Type B pancreatic cell (in vitro differentiated cells): ENCODE measurements around the gene SOX1. TPM values are rescaled to one million over a fixed set of nuclear protein-coding genes. Genes with fewer than 3 reads are reported as not detected.

Experiments
- DNase-seq: peaks from one replicate; pipeline ENCODE4 v3.0.0; 2021; ENCODE audit warnings: mixed read lengths; ENCODE audit not compliant: unreplicated experiment; ENCODE audit errors: extremely low spot score
- H3K27ac Mint-ChIP-seq: 2 replicates; pipeline ENCODE4 v1.8.0; 2021; ENCODE audit warnings: mild to moderate bottlenecking, mixed read lengths
- H3K27me3 Mint-ChIP-seq: 2 replicates; pipeline ENCODE4 v1.8.0; 2021; ENCODE audit warnings: mixed read lengths
- H3K36me3 Mint-ChIP-seq: 2 replicates; pipeline ENCODE4 v1.8.0; 2021; ENCODE audit warnings: mixed read lengths
- H3K4me1 Mint-ChIP-seq: one replicate; pipeline ENCODE4 v1.8.0; 2021; ENCODE audit warnings: mixed read lengths; ENCODE audit not compliant: unreplicated experiment
- H3K4me3 Mint-ChIP-seq: 2 replicates; pipeline ENCODE4 v1.8.0; 2021; ENCODE audit warnings: mild to moderate bottlenecking, mixed read lengths
- H3K9me3 Mint-ChIP-seq: 2 replicates; pipeline ENCODE4 v1.8.0; 2021; ENCODE audit warnings: mixed read lengths
- long read RNA-seq: library from polyadenylated mRNA; unstranded; transcript quantifications from one replicate; pipeline ENCODE4 v2.0.0, GENCODE V29; 2020
- total RNA-seq: library from RNA; stranded (reverse); gene quantifications from 2 replicates; pipeline ENCODE4 v1.2.1, GENCODE V29; 2021; ENCODE audit warnings: low replicate concordance
- TF ChIP-seq, protein P1 (sequence below): fragments of 200-600 bp; sonication (generic); conservative IDR thresholded peaks from 2 replicates; pipeline ENCODE4 v1.5.0; 2021; ENCODE audit warnings: antibody characterized with exemption, mild to moderate bottlenecking

Gene SOX1
- total RNA-seq, result 0.17 and 1.3 TPM in 2 replicates
- long read RNA-seq, result 0 reads

DNA sequence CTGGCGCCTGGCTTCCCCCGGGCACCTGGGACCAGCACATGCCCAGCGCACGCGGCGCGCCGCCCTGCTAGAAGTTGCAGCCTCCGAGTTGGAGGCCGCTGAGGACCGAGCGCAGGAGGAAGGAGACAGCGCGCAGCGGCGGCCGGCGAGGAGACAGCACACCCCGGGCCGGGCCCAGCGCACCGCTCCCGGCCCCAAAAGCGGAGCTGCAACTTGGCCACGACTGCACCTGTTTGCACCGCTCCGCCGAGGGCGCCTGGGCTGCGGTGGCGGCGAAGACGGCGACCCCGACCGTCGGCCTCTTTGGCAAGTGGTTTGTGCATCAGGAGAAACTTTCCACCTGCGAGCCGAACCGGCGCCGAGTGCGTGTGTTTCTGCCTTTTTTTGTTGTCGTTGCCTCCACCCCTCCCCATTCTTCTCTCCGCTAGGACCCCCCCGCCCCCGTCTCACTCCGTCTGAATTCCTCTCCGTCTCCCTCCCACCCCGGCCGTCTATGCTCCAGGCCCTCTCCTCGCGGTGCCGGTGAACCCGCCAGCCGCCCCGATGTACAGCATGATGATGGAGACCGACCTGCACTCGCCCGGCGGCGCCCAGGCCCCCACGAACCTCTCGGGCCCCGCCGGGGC, at the start of gene SOX1:
SOX1 (plus strand) TSS at position 34 of the 626 bp plus-strand sequence; CDS start at position 544, 510 bp downstream.
- H3K27ac Mint-ChIP-seq, result no peak within 1 kb of the TSS
- H3K27me3 Mint-ChIP-seq, result peaks cover 83% of the 10 kb centered on the region
- TF ChIP-seq, protein P1, sequence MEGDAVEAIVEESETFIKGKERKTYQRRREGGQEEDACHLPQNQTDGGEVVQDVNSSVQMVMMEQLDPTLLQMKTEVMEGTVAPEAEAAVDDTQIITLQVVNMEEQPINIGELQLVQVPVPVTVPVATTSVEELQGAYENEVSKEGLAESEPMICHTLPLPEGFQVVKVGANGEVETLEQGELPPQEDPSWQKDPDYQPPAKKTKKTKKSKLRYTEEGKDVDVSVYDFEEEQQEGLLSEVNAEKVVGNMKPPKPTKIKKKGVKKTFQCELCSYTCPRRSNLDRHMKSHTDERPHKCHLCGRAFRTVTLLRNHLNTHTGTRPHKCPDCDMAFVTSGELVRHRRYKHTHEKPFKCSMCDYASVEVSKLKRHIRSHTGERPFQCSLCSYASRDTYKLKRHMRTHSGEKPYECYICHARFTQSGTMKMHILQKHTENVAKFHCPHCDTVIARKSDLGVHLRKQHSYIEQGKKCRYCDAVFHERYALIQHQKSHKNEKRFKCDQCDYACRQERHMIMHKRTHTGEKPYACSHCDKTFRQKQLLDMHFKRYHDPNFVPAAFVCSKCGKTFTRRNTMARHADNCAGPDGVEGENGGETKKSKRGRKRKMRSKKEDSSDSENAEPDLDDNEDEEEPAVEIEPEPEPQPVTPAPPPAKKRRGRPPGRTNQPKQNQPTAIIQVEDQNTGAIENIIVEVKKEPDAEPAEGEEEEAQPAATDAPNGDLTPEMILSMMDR, result no peak
- H3K36me3 Mint-ChIP-seq, result no peaks in the 10 kb centered on the region
- no peak for DNase-seq
- peaks cover 5% of the 10 kb centered on the region for H3K4me1 Mint-ChIP-seq
- peak within 1 kb of the TSS; percentile 78 for H3K4me3 Mint-ChIP-seq
- H3K9me3 Mint-ChIP-seq, result no peaks in the 10 kb centered on the region

DNA sequence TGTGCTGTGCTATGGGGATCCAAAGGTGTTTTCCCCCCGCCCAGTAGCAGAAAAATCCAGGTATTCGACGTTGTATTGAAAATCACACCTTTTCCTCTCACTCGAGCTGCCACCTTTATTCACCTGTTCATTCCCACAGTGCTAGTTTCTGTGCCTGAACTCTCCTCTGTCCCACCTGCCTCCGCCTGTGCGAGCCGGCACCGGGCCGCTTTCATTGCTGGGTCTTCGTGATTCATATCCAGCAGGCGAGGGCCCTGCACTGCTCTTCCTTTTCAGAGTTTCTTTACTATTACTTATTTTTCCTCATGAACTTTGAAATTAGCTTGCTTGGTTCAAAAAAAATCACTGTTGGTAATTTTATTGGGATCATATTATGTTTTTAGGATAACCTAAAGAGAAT, 42.4 kb upstream of the SOX1 start:
- Mint-ChIP-seq H3K36me3 (no peaks in the 10 kb centered on the region), H3K4me3 (no peak overlapping the region), H3K27ac (no peak overlapping the region), H3K9me3 (no peaks in the 10 kb centered on the region), H3K4me1 (no peaks in the 10 kb centered on the region), H3K27me3 (peaks cover 48% of the 10 kb centered on the region)
- TF ChIP-seq, protein P1, result no peak
- DNase-seq, result no peak

DNA sequence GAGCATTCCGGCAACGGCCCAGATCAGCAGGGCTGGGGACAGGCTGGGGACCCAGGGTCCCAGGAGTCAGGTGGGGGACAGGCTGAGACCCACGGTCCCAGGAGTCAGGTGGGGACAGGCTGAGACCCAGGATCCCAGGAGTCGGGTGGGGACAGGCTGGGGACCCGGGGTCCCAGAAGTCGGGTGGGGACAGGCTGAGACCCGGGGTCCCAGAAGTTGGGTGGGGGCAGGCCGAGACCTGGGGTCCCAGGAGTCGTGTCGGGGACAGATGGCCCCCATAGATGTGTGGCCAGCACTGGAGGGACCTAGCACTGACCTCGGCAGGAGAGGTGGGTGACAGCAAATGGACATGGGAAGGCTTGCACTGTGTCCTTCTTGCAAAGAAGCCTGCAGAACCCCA, 39.7 kb upstream of the SOX1 start:
- H3K36me3 Mint-ChIP-seq, result no peaks in the 10 kb centered on the region
- no peak for DNase-seq
- H3K4me3 Mint-ChIP-seq, result no peak overlapping the region
- H3K27me3 Mint-ChIP-seq, result peaks cover 59% of the 10 kb centered on the region
- TF ChIP-seq, protein P1, result no peak
- H3K4me1 Mint-ChIP-seq, result no peaks in the 10 kb centered on the region
- no peaks in the 10 kb centered on the region for H3K9me3 Mint-ChIP-seq
- no peak overlapping the region for H3K27ac Mint-ChIP-seq

DNA sequence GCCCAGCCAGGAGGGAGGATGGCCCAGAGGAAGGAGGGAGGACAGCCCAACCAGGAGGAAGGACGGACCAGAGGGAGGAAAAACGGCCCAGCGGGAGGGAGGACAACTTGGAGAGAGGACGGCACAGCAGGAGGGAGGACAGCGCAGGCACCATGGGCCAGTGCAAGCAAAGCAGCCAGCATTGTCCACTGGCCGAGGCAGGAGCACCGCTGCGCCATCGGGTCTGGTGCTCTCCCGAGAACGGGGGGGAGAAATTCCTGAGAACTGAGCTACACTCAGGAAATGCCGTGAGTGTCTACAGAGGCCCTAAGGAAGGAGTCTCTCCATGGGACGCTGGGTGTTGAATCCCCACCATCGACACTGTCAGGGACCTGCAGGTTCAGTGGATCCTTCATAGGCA, 38.5 kb upstream of the SOX1 start:
- Mint-ChIP-seq H3K9me3 (no peaks in the 10 kb centered on the region), H3K27me3 (peaks cover 64% of the 10 kb centered on the region), H3K36me3 (no peaks in the 10 kb centered on the region), H3K4me3 (no peak overlapping the region), H3K27ac (no peak overlapping the region), H3K4me1 (no peaks in the 10 kb centered on the region)
- DNase-seq, result no peak
- TF ChIP-seq, protein P1, result no peak

DNA sequence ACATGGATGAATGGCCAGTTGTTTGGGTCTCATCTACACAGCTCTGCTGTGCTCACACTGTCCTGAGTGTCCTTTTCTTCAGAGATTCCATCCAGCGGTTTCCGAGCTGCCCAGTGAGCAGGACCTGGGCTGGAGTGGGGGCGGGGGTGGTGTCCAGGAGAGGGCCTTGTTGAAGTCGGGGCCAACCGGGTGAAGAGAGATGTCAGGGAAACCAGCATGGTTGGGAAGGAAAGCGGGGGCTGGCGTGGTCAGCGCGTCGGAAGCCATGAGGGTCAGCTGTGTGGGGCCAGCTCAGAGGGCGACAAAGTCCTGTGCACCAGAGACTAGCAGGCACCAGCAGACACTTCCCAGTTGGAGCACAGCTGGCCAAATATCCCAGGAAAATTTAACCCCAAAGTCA, 37.8 kb upstream of the SOX1 start:
- DNase-seq, result no peak
- Mint-ChIP-seq H3K36me3 (no peaks in the 10 kb centered on the region), H3K9me3 (no peaks in the 10 kb centered on the region), H3K27me3 (peaks cover 62% of the 10 kb centered on the region), H3K4me3 (no peak overlapping the region), H3K27ac (no peak overlapping the region), H3K4me1 (no peaks in the 10 kb centered on the region)
- TF ChIP-seq, protein P1, result no peak
